SU-DHL-6 (cell line): ENCODE data around the gene COL26A1.

Experiments used
- H2AFZ ChIP-seq: fragments of 200-600 bp; sonication (generic); 2 replicates; pipeline ENCODE4 v1.6.1; 2014; ENCODE audit warnings: low read depth, mild to moderate bottlenecking, moderate library complexity, mixed read lengths, antibody characterized with exemption, low read length; ENCODE audit not compliant: severe bottlenecking
- H3F3A ChIP-seq: fragments of 200-600 bp; shearing (Covaris generic); 2 replicates; pipeline ENCODE4 v1.6.0; 2016; ENCODE audit warnings: antibody characterized with exemption, mild to moderate bottlenecking; ENCODE audit not compliant: insufficient read depth
- H3K27ac ChIP-seq: fragments of 200-600 bp; sonication (generic); 2 replicates; pipeline ENCODE4 v1.5.1; 2016; ENCODE audit warnings: low read depth, mild to moderate bottlenecking, low read length, moderate library complexity, mixed read lengths
- H3K27me3 ChIP-seq: fragments of 200-600 bp; sonication (generic), shearing (Covaris generic); 2 replicates; pipeline ENCODE4 v1.6.0; 2014; ENCODE audit warnings: mild to moderate bottlenecking, low read length
- H3K36me3 ChIP-seq: fragments of 200-600 bp; sonication (generic); 2 replicates; pipeline ENCODE4 v1.6.1; 2014; ENCODE audit warnings: mild to moderate bottlenecking, low read length, mixed read lengths
- H3K4me2 ChIP-seq: fragments of 300-600, 200-600 bp; shearing (Covaris generic), sonication (generic); 2 replicates; pipeline ENCODE4 v1.6.0; 2014; ENCODE audit warnings: low read length, low read depth, mild to moderate bottlenecking; ENCODE audit not compliant: poor library complexity, severe bottlenecking
- H3K4me3 ChIP-seq: fragments of 200-600 bp; sonication (generic); 2 replicates; pipeline ENCODE4 v1.5.1; 2014; ENCODE audit warnings: antibody characterized with exemption, low read length, mild to moderate bottlenecking, mixed read lengths; ENCODE audit not compliant: insufficient read depth, poor library complexity, severe bottlenecking
- H3K79me2 ChIP-seq: fragments of 200-600 bp; sonication (generic); 2 replicates; pipeline ENCODE4 v1.6.1; 2014; ENCODE audit warnings: mild to moderate bottlenecking, low read length, moderate library complexity; ENCODE audit not compliant: insufficient read depth
- H3K9ac ChIP-seq: fragments of 200-600 bp; sonication (generic); 2 replicates; pipeline ENCODE4 v1.7.0; 2014; ENCODE audit warnings: mild to moderate bottlenecking, low read length
- H3K9me2 ChIP-seq: fragments of 200-600 bp; sonication (generic); replicated peaks from 2 replicates; pipeline ENCODE4 v1.6.1; 2014; ENCODE audit warnings: low read length; ENCODE audit not compliant: insufficient read depth
- H3K9me3 ChIP-seq: fragments of 200-600 bp; sonication (generic); 2 replicates; pipeline ENCODE4 v1.6.1; 2014; ENCODE audit warnings: low read length, mixed read lengths; ENCODE audit not compliant: insufficient read depth
- H4K20me1 ChIP-seq: fragments of 200-600 bp; sonication (generic); 2 replicates; pipeline ENCODE4 v1.6.1; 2014; ENCODE audit warnings: low read depth, mild to moderate bottlenecking, antibody characterized with exemption, low read length, moderate library complexity, mixed read lengths
- EZH2phosphoT487 ChIP-seq: fragments of 200-600 bp; sonication (generic), shearing (Covaris generic); conservative IDR thresholded peaks from 2 replicates; pipeline ENCODE4 v1.6.1; 2018; ENCODE audit warnings: mild to moderate bottlenecking, antibody characterized with exemption, low read length, moderate library complexity, mixed read lengths
- TF ChIP-seq, protein P1 (sequence below): fragments of 200-600 bp; sonication (generic); IDR thresholded peaks from one replicate; pipeline ENCODE4 v1.5.1; 2017; ENCODE audit warnings: antibody characterized with exemption, mild to moderate bottlenecking, low read length, moderate library complexity; ENCODE audit not compliant: insufficient read depth, poor library complexity, severe bottlenecking

The COL26A1 gene

DNA sequence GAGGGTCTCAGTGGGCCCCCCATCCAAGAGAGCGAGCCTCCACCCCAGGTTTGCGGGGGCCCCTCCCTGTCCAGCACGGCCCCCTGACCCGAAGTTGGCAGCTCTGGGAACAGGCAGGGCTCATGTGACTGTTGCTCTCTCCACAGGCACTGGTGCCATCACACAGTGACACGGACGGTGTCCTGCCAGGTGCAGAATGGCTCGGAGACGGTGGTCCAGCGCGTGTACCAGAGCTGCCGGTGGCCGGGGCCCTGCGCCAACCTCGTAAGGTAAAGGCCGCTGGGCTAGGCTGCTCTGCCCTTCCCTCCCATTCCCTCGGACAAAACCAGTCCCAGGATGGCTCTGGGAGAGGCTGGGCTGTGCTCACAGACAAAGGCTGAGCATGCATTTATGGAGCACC is 57.2 kb downstream of the COL26A1 start:
- H3K9me3 ChIP-seq, result no peaks in the 10 kb centered on the region
- H3K36me3 ChIP-seq, result no peaks in the 10 kb centered on the region
- H2AFZ ChIP-seq, result no peak overlapping the region
- no peak overlapping the region for H3K27ac ChIP-seq
- no peaks in the 10 kb centered on the region for H4K20me1 ChIP-seq
- no peak overlapping the region for H3K9ac ChIP-seq
- H3K9me2 ChIP-seq, result no peaks in the 10 kb centered on the region
- TF ChIP-seq EZH2phosphoT487, result no peak
- TF ChIP-seq, protein P1, sequence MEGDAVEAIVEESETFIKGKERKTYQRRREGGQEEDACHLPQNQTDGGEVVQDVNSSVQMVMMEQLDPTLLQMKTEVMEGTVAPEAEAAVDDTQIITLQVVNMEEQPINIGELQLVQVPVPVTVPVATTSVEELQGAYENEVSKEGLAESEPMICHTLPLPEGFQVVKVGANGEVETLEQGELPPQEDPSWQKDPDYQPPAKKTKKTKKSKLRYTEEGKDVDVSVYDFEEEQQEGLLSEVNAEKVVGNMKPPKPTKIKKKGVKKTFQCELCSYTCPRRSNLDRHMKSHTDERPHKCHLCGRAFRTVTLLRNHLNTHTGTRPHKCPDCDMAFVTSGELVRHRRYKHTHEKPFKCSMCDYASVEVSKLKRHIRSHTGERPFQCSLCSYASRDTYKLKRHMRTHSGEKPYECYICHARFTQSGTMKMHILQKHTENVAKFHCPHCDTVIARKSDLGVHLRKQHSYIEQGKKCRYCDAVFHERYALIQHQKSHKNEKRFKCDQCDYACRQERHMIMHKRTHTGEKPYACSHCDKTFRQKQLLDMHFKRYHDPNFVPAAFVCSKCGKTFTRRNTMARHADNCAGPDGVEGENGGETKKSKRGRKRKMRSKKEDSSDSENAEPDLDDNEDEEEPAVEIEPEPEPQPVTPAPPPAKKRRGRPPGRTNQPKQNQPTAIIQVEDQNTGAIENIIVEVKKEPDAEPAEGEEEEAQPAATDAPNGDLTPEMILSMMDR, result no peak
- H3K27me3 ChIP-seq, result no peaks in the 10 kb centered on the region
- no peaks in the 10 kb centered on the region for H3K79me2 ChIP-seq
- H3F3A ChIP-seq, result no peaks in the 10 kb centered on the region
- no peak overlapping the region for H3K4me3 ChIP-seq
- H3K4me2 ChIP-seq, result no peak overlapping the region

DNA sequence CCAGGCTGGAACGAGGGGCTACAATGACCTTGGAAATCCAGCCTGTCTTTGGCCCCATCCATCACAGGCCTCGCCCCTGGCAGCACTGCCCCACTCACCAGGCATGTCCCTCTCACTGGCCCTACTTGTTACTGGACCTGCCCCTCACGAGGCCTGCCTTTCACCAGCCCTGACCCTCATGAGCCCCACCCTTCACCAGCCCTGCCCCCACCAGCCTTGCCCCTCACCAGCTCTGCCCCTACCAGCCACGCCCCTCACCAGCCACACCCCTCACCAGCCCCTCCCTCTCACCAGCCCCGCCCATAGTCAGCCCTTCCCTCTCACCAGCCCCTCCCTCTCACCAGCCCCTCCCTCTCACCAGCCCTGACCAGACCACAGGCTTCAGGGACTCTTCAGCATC is 57.8 kb downstream of the COL26A1 start:
- no peak overlapping the region for H3K9ac ChIP-seq
- TF ChIP-seq EZH2phosphoT487, result no peak
- TF ChIP-seq, protein P1, result no peak
- no peaks in the 10 kb centered on the region for H3K36me3 ChIP-seq
- no peak overlapping the region for H3K4me3 ChIP-seq
- no peaks in the 10 kb centered on the region for H3F3A ChIP-seq
- H3K27ac ChIP-seq, result no peak overlapping the region
- H3K27me3 ChIP-seq, result no peaks in the 10 kb centered on the region
- H3K9me3 ChIP-seq, result no peaks in the 10 kb centered on the region
- H3K79me2 ChIP-seq, result no peaks in the 10 kb centered on the region
- H3K9me2 ChIP-seq, result no peaks in the 10 kb centered on the region
- no peaks in the 10 kb centered on the region for H4K20me1 ChIP-seq
- no peak overlapping the region for H3K4me2 ChIP-seq
- H2AFZ ChIP-seq, result no peak overlapping the region

DNA sequence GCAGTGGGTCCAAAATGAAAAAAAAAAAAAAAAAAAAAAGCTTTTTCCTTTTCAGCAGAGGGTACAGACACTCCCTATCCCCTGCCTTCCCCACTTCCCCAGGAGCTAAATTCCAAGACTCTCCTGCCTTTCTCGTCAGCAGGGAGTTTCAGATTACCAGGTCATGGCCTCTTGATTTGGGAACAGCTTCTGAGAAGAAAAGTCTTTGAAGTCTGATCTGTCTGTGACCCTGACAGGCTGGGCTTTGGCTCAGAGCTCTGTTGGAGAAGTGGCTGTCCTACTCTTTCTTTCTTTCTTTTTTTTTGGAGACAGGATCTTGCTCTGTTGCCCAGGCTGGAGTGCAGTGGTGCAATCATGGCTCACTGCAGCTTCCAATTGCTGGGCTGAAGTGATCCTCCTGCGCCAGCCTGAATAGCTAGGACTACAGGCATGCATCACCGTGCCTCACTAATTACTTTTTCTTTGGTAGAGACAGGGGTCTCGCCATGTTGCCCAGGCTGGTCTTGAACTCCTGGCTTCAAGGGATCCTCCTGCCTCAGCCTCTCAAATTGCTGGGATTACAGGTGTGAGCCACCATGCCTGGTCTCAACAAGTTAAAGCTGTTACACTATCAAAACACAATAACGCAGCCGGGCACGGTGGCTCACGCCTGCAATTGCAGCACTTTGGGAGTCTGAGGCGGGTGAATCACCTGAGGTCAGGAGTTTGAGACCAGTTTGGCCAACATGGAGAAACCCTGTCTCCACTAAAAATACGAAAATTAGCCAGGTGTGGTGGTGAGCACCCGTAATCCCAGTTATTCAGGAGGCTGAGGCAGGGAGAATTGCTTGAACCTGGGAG is 59.9 kb downstream of the COL26A1 start:
- Histone ChIP-seq H3K36me3 (no peaks in the 10 kb centered on the region), H3K27ac (no peak overlapping the region), H3K9ac (no peak overlapping the region), H3K27me3 (no peaks in the 10 kb centered on the region), H3K79me2 (no peaks in the 10 kb centered on the region), H2AFZ (no peak overlapping the region), H3K4me2 (no peak overlapping the region), H3K4me3 (no peak overlapping the region), H4K20me1 (no peaks in the 10 kb centered on the region), H3K9me2 (no peaks in the 10 kb centered on the region), H3K9me3 (no peaks in the 10 kb centered on the region), H3F3A (no peaks in the 10 kb centered on the region)
- TF ChIP-seq EZH2phosphoT487, result no peak
- TF ChIP-seq, protein P1, result no peak
